ENCODE results near the gene SQSTM1.
A peak's percentile ranks its signal among the peaks of the same experiment; 100 is the strongest.

SQSTM1 gene

GRCh38 chr5:179798144-179798770 lies 22.4 kb upstream of the SQSTM1 start:
- Mint-ChIP-seq H3K4me1 (peaks cover 32% of the 10 kb centered on the region), H3K9me3 (no peaks in the 10 kb centered on the region), H3K4me3 (no peak overlapping the region), H3K27ac (no peak overlapping the region), H3K27me3 (peaks cover 17% of the 10 kb centered on the region), H3K36me3 (peaks cover 17% of the 10 kb centered on the region)
- CTCF ChIA-PET = interaction anchor here (1.4 to 5.7 kb wide), 3 partner anchors 17 to 110 kb away, joined by 3 to 32 read pairs (median 6); no protein-coding TSS in a partner anchor
- no peak for DNase-seq

GRCh38 chr5:179798771-179799643 lies 21.7 kb upstream of the SQSTM1 start:
- no peak for DNase-seq
- Mint-ChIP-seq H3K27ac (no peak overlapping the region), H3K36me3 (peaks cover 17% of the 10 kb centered on the region), H3K27me3 (peaks cover 9% of the 10 kb centered on the region), H3K4me3 (no peak overlapping the region), H3K9me3 (no peaks in the 10 kb centered on the region), H3K4me1 (peaks cover 31% of the 10 kb centered on the region)
- CTCF ChIA-PET = interaction anchor here (1.4 kb wide), 1 partner anchor 109 kb away, joined by 3 read pairs; no protein-coding TSS in a partner anchor

- peaks cover 17% of the 10 kb centered on the region for H3K36me3 Mint-ChIP-seq
- H3K4me3 Mint-ChIP-seq = no peak overlapping the region
- CTCF ChIA-PET = interaction anchor here (3.5 kb wide), 1 partner anchor 107 kb away, joined by 36 read pairs; the partner anchor contains the start of gene TBC1D9B
- peaks cover 31% of the 10 kb centered on the region for H3K4me1 Mint-ChIP-seq
- no peak for DNase-seq
- H3K27me3 Mint-ChIP-seq = peaks cover 8% of the 10 kb centered on the region
- H3K27ac Mint-ChIP-seq = no peak overlapping the region
- no peaks in the 10 kb centered on the region for H3K9me3 Mint-ChIP-seq
Observed at GRCh38 chr5:179799644-179799973, 21.1 kb upstream of the SQSTM1 start.

- H3K4me3 Mint-ChIP-seq = no peak overlapping the region
- no peak for DNase-seq
- H3K36me3 Mint-ChIP-seq = peaks cover 17% of the 10 kb centered on the region
- no peaks in the 10 kb centered on the region for H3K9me3 Mint-ChIP-seq
- no peak overlapping the region for H3K27ac Mint-ChIP-seq
- peaks cover 4% of the 10 kb centered on the region for H3K27me3 Mint-ChIP-seq
- peaks cover 31% of the 10 kb centered on the region for H3K4me1 Mint-ChIP-seq
- CTCF ChIA-PET = interaction anchor here (0.5 to 3.5 kb wide), 2 partner anchors 106 to 291 kb away, joined by 3 to 36 read pairs; partner anchors contain the start of gene TBC1D9B
Observed at GRCh38 chr5:179800071-179800695, 20.5 kb upstream of the SQSTM1 start.

- Mint-ChIP-seq H3K27me3 (peaks cover 4% of the 10 kb centered on the region), H3K36me3 (peaks cover 17% of the 10 kb centered on the region), H3K9me3 (no peaks in the 10 kb centered on the region), H3K4me1 (peaks cover 33% of the 10 kb centered on the region), H3K4me3 (no peak overlapping the region), H3K27ac (no peak overlapping the region)
- CTCF ChIA-PET = interaction anchor here (0.5 to 3.5 kb wide), 3 partner anchors 106 to 290 kb away, joined by 3 to 36 read pairs (median 16); partner anchors contain the start of gene TBC1D9B
- DNase-seq = no peak
Observed at GRCh38 chr5:179800696-179801201, 20.0 kb upstream of the SQSTM1 start.

GRCh38 chr5:179801304-179802206 lies 19.1 kb upstream of the SQSTM1 start:
- Mint-ChIP-seq H3K4me1 (peaks cover 33% of the 10 kb centered on the region), H3K27me3 (peaks cover 4% of the 10 kb centered on the region), H3K9me3 (no peaks in the 10 kb centered on the region), H3K27ac (peak overlapping the region; percentile 42), H3K4me3 (no peak overlapping the region), H3K36me3 (peaks cover 17% of the 10 kb centered on the region)
- CTCF ChIA-PET = interaction anchor here (0.7 to 3.6 kb wide), 18 partner anchors 9 to 289 kb away, joined by 3 to 36 read pairs (median 5); partner anchors contain the start of genes SQSTM1 and TBC1D9B
- DNase-seq = peak; percentile 90

GRCh38 chr5:179802207-179802883 lies 18.4 kb upstream of the SQSTM1 start:
- DNase-seq = no peak
- peaks cover 14% of the 10 kb centered on the region for H3K36me3 Mint-ChIP-seq
- peaks cover 4% of the 10 kb centered on the region for H3K27me3 Mint-ChIP-seq
- H3K4me1 Mint-ChIP-seq = peaks cover 28% of the 10 kb centered on the region
- CTCF ChIA-PET = interaction anchor here (0.7 to 3.6 kb wide), 17 partner anchors 9 to 288 kb away, joined by 3 to 36 read pairs (median 5); partner anchors contain the start of genes SQSTM1 and TBC1D9B
- no peak overlapping the region for H3K4me3 Mint-ChIP-seq
- no peak overlapping the region for H3K27ac Mint-ChIP-seq
- H3K9me3 Mint-ChIP-seq = no peaks in the 10 kb centered on the region

- no peak for DNase-seq
- Mint-ChIP-seq H3K27me3 (peaks cover 4% of the 10 kb centered on the region), H3K27ac (no peak overlapping the region), H3K36me3 (peaks cover 11% of the 10 kb centered on the region), H3K4me1 (peaks cover 29% of the 10 kb centered on the region), H3K4me3 (no peak overlapping the region), H3K9me3 (no peaks in the 10 kb centered on the region)
- CTCF ChIA-PET = interaction anchor here (1.2 to 3.6 kb wide), 9 partner anchors 8 to 288 kb away, joined by 4 to 36 read pairs (median 12); partner anchors contain the start of genes SQSTM1 and TBC1D9B
Observed at GRCh38 chr5:179802950-179803562, 17.6 kb upstream of the SQSTM1 start.

- CTCF ChIA-PET = interaction anchor here (0.6 to 3.6 kb wide), 5 partner anchors 16 to 287 kb away, joined by 3 to 16 read pairs (median 12); partner anchors contain the start of gene SQSTM1
- Mint-ChIP-seq H3K4me3 (peak overlapping the region; percentile 85), H3K4me1 (peaks cover 31% of the 10 kb centered on the region), H3K36me3 (peaks cover 11% of the 10 kb centered on the region), H3K27ac (peak overlapping the region; percentile 44), H3K9me3 (no peaks in the 10 kb centered on the region), H3K27me3 (peaks cover 4% of the 10 kb centered on the region)
- peak; percentile 43 for DNase-seq
Observed at GRCh38 chr5:179803651-179804554, 16.8 kb upstream of the SQSTM1 start.

- Mint-ChIP-seq H3K9me3 (no peaks in the 10 kb centered on the region), H3K27ac (peak overlapping the region; percentile 89), H3K27me3 (peaks cover 4% of the 10 kb centered on the region), H3K36me3 (peaks cover 7% of the 10 kb centered on the region), H3K4me1 (peaks cover 31% of the 10 kb centered on the region), H3K4me3 (peak overlapping the region; percentile 85)
- DNase-seq = no peak
- CTCF ChIA-PET = interaction anchor here (0.6 to 3.6 kb wide), 3 partner anchors 16 to 205 kb away, joined by 3 to 12 read pairs (median 12); partner anchors contain the start of gene SQSTM1
Observed at GRCh38 chr5:179804555-179804947, 16.2 kb upstream of the SQSTM1 start.

- peak overlapping the region; percentile 89 for H3K27ac Mint-ChIP-seq
- peaks cover 4% of the 10 kb centered on the region for H3K36me3 Mint-ChIP-seq
- CTCF ChIA-PET = interaction anchor here (1.4 kb wide), 1 partner anchor 9 kb away, joined by 4 read pairs; no protein-coding TSS in a partner anchor
- H3K4me3 Mint-ChIP-seq = peak overlapping the region; percentile 85
- DNase-seq = no peak
- H3K27me3 Mint-ChIP-seq = peaks cover 4% of the 10 kb centered on the region
- H3K4me1 Mint-ChIP-seq = peaks cover 31% of the 10 kb centered on the region
- no peaks in the 10 kb centered on the region for H3K9me3 Mint-ChIP-seq
Observed at GRCh38 chr5:179805070-179805528, 15.6 kb upstream of the SQSTM1 start.

Measured in activated naive CD4-positive, alpha-beta T cell treated with anti-CD3 and anti-CD28 coated beads, Interleukin-2, amount 10 ng/mL, durations not matched to agents 7 days and 5 days (primary cell).